GM23248 (cell line): ENCODE measurements around the gene THBS3. TPM values are rescaled to one million over a fixed set of nuclear protein-coding genes. Genes with fewer than 3 reads are reported as not detected.

ENCODE experiments used
- DNase-seq: peaks from one replicate; pipeline ENCODE4 v3.0.0-alpha.2; 2015
- H2AFZ ChIP-seq: fragments of 200-600 bp; sonication (generic); 2 replicates; pipeline ENCODE4 v1.6.1; 2016; ENCODE audit warnings: antibody characterized with exemption
- H3F3A ChIP-seq: fragments of 200-600 bp; sonication (generic); 2 replicates; pipeline ENCODE4 v1.6.1; 2016; ENCODE audit warnings: mild to moderate bottlenecking, antibody characterized with exemption, mixed run types; ENCODE audit not compliant: insufficient read depth
- H3K27ac ChIP-seq: fragments of 200-600 bp; sonication (generic); 2 replicates; pipeline ENCODE4 v1.5.1; 2016; ENCODE audit warnings: mild to moderate bottlenecking
- H3K27me3 ChIP-seq: fragments of 200-600 bp; sonication (generic); replicated peaks from 2 replicates; pipeline ENCODE4 v1.6.1; 2016; ENCODE audit warnings: mild to moderate bottlenecking; ENCODE audit not compliant: insufficient read depth
- H3K36me3 ChIP-seq: fragments of 200-600 bp; sonication (generic); 2 replicates; pipeline ENCODE4 v1.6.1; 2016; ENCODE audit warnings: low read depth, mild to moderate bottlenecking
- H3K4me1 ChIP-seq: fragments of 200-600 bp; sonication (generic); 2 replicates; pipeline ENCODE4 v1.6.1; 2016; ENCODE audit warnings: mild to moderate bottlenecking; ENCODE audit not compliant: insufficient read depth
- H3K4me2 ChIP-seq: fragments of 200-600 bp; sonication (generic); one replicate; pipeline ENCODE4 v1.6.1; 2016; ENCODE audit warnings: mild to moderate bottlenecking; ENCODE audit not compliant: unreplicated experiment
- H3K4me3 ChIP-seq: fragments of 200-600 bp; sonication (generic); 2 replicates; pipeline ENCODE4 v1.5.1; 2016; ENCODE audit warnings: mild to moderate bottlenecking
- H3K79me2 ChIP-seq: fragments of 200-600 bp; sonication (generic); 2 replicates; pipeline ENCODE4 v1.6.1; 2016; ENCODE audit warnings: mild to moderate bottlenecking; ENCODE audit not compliant: insufficient read depth
- H3K9ac ChIP-seq: fragments of 200-600 bp; sonication (generic); 2 replicates; pipeline ENCODE4 v1.6.1; 2016; ENCODE audit warnings: mild to moderate bottlenecking
- H3K9me2 ChIP-seq: fragments of 200-600 bp; sonication (generic); 2 replicates; pipeline ENCODE4 v1.6.1; 2016; ENCODE audit warnings: mixed run types, mild to moderate bottlenecking, moderate library complexity; ENCODE audit not compliant: insufficient read depth
- H3K9me3 ChIP-seq: fragments of 200-600 bp; sonication (generic); one replicate; pipeline ENCODE4 v1.6.1; 2017; ENCODE audit warnings: low read depth
- H4K20me1 ChIP-seq: fragments of 200-600 bp; sonication (generic); 2 replicates; pipeline ENCODE4 v1.6.0; 2016; ENCODE audit not compliant: insufficient read depth
- EZH2 ChIP-seq: fragments of 200-600 bp; sonication (generic); IDR thresholded peaks from 2 replicates; pipeline ENCODE4 v1.6.1; 2018; ENCODE audit warnings: antibody characterized with exemption, mild to moderate bottlenecking; ENCODE audit not compliant: insufficient read depth, poor library complexity, severe bottlenecking
- EZH2phosphoT487 ChIP-seq: fragments of 200-600 bp; sonication (generic); IDR thresholded peaks from 2 replicates; pipeline ENCODE4 v1.6.1; 2018; ENCODE audit warnings: antibody characterized with exemption, moderate library complexity, mild to moderate bottlenecking, low read depth; ENCODE audit not compliant: insufficient read depth
- WGBS, 2 experiments: methylation state at CpG; one replicate each; pipeline ENCODE4 v1.1.6; 2015 to 2017; ENCODE audit warnings: low lambda C conversion rate in 2 of 2, low coverage in 1 of 2; ENCODE audit errors: missing lambda C conversion rate in 2 of 2; 5-methylcytosine and 5-hydroxymethylcytosine counted together
- in situ Hi-C: fragments of 300-500 bp; cut with MboI; formaldehyde crosslinking; loops from 2 replicates; pipeline ENCODE4 v1.15.0; 2020
- polyA plus RNA-seq: library from polyadenylated mRNA; unstranded; fragments of >200 nt; fragmentation: Nextera tagmentation; extraction: Ambion mirVana; gene quantifications from 2 replicates; pipeline ENCODE4 v1.2.1, GENCODE V29; 2016
- total RNA-seq: library from RNA; depleted of rRNA; stranded (reverse); fragments of >200 nt; shearing (Covaris generic); gene quantifications from 2 replicates; pipeline ENCODE4 v1.2.3, GENCODE V29; 2014

Gene THBS3
- total and polyA plus RNA-seq, 2 experiments from 2014 or later, result 16.6 to 20.6 TPM

- H3K27me3 ChIP-seq, result no peaks in the 10 kb centered on the region
- no peak for DNase-seq
- H3K36me3 ChIP-seq, result no peaks in the 10 kb centered on the region; the same call in 1 of the 2 replicates
- H3K4me2 ChIP-seq, result no peak overlapping the region
- H3K4me3 ChIP-seq, result no peak overlapping the region
- in situ Hi-C loops, result no loop called here
- WGBS, 2 experiments, result 77 to 83% methylated on average over 10 to 30 of the region's 30 CpGs
- no peak overlapping the region for H3K9ac ChIP-seq
- H3K9me3 ChIP-seq, result no peaks in the 10 kb centered on the region
- no peaks in the 10 kb centered on the region for H3K79me2 ChIP-seq
- no peaks in the 10 kb centered on the region for H4K20me1 ChIP-seq
- H2AFZ ChIP-seq, result no peak overlapping the region
- TF ChIP-seq EZH2 (no peak), EZH2phosphoT487 (no peak)
- H3K27ac ChIP-seq, result no peak overlapping the region
- no peaks in the 10 kb centered on the region for H3K4me1 ChIP-seq
- no peaks in the 10 kb centered on the region for H3K9me2 ChIP-seq
- peaks cover 5% of the 10 kb centered on the region; the same call in 1 of the 2 replicates for H3F3A ChIP-seq
These were observed 29.1 kb downstream of the THBS3 start for GRCh38 chr1:155178441-155179111.

GRCh38 chr1:155177918-155178281 lies 29.8 kb downstream of the THBS3 start:
- H2AFZ ChIP-seq, result no peak overlapping the region
- TF ChIP-seq EZH2phosphoT487 (no peak), EZH2 (no peak)
- H3K4me2 ChIP-seq, result no peak overlapping the region
- H3K79me2 ChIP-seq, result peaks cover 1% of the 10 kb centered on the region; the same call in 1 of the 2 replicates
- no peaks in the 10 kb centered on the region for H3K27me3 ChIP-seq
- no peaks in the 10 kb centered on the region; the same call in 1 of the 2 replicates for H3K36me3 ChIP-seq
- H3K27ac ChIP-seq, result no peak overlapping the region
- in situ Hi-C loops, result no loop called here
- no peaks in the 10 kb centered on the region for H3K4me1 ChIP-seq
- H4K20me1 ChIP-seq, result no peaks in the 10 kb centered on the region
- no peaks in the 10 kb centered on the region for H3K9me3 ChIP-seq
- 96 to 100% methylated on average over 8 to 9 of the region's 9 CpGs for WGBS, 2 experiments
- no peak overlapping the region for H3K9ac ChIP-seq
- no peak overlapping the region for H3K4me3 ChIP-seq
- H3F3A ChIP-seq, result peaks cover 5% of the 10 kb centered on the region; the same call in 1 of the 2 replicates
- no peak for DNase-seq
- H3K9me2 ChIP-seq, result no peaks in the 10 kb centered on the region

GRCh38 chr1:155177192-155177917 lies 30.3 kb downstream of the THBS3 start:
- no peak for DNase-seq
- no peaks in the 10 kb centered on the region for H3K27me3 ChIP-seq
- H3K9me2 ChIP-seq, result no peaks in the 10 kb centered on the region
- H3K9ac ChIP-seq, result no peak overlapping the region
- no peaks in the 10 kb centered on the region for H3K9me3 ChIP-seq
- in situ Hi-C loops, result no loop called here
- H3F3A ChIP-seq, result peaks cover 5% of the 10 kb centered on the region; the same call in 1 of the 2 replicates
- peaks cover under 1% of the 10 kb centered on the region; the same call in 1 of the 2 replicates for H3K4me1 ChIP-seq
- no peak overlapping the region for H3K27ac ChIP-seq
- H3K79me2 ChIP-seq, result peaks cover 7% of the 10 kb centered on the region
- H4K20me1 ChIP-seq, result no peaks in the 10 kb centered on the region
- TF ChIP-seq EZH2phosphoT487 (no peak), EZH2 (no peak)
- H2AFZ ChIP-seq, result no peak overlapping the region
- no peaks in the 10 kb centered on the region; the same call in 1 of the 2 replicates for H3K36me3 ChIP-seq
- H3K4me3 ChIP-seq, result no peak overlapping the region
- 74 to 77% methylated on average over 11 of the region's 11 CpGs for WGBS, 2 experiments
- H3K4me2 ChIP-seq, result no peak overlapping the region

- Histone ChIP-seq H3K4me3 (no peak overlapping the region), H3K9ac (no peak overlapping the region), H3K27me3 (no peaks in the 10 kb centered on the region), H3K79me2 (peaks cover 14% of the 10 kb centered on the region), H3K9me2 (no peaks in the 10 kb centered on the region), H3K36me3 (no peaks in the 10 kb centered on the region; the same call in 1 of the 2 replicates), H3K4me2 (no peak overlapping the region), H4K20me1 (no peaks in the 10 kb centered on the region), H3K4me1 (peaks cover 8% of the 10 kb centered on the region), H3K27ac (no peak overlapping the region), H3K9me3 (no peaks in the 10 kb centered on the region), H3F3A (peaks cover 5% of the 10 kb centered on the region; the same call in 1 of the 2 replicates), H2AFZ (no peak overlapping the region)
- DNase-seq, result peak; percentile 81
- TF ChIP-seq EZH2 (no peak), EZH2phosphoT487 (no peak)
- 62% methylated on average over 8 of the region's 8 CpGs for WGBS, 2 experiments
- in situ Hi-C loops, result no loop called here
These were observed 31.1 kb downstream of the THBS3 start for GRCh38 chr1:155176544-155177071.
